GM12865 (cell line): ENCODE measurements around the gene FXN.

ENCODE experiments used
- DNase-seq: peaks from one replicate; pipeline ENCODE4 v3.0.0; 2010; ENCODE audit warnings: low read depth
- H3K4me3 ChIP-seq: 2 replicates; pipeline ENCODE4 v1.5.1; 2011; ENCODE audit warnings: mild to moderate bottlenecking, low read depth, low read length, control low read depth
- TF ChIP-seq, protein P1 (sequence below): IDR thresholded peaks from 2 replicates; pipeline ENCODE4 v1.5.1; 2011; ENCODE audit warnings: low read length, control low read depth, low read depth, inconsistent platforms; ENCODE audit not compliant: insufficient read depth; ENCODE audit errors: missing control alignments

The FXN gene

GRCh38 chr9:69073103-69073502, 37.6 kb downstream of the FXN start:
- TF ChIP-seq, protein P1, sequence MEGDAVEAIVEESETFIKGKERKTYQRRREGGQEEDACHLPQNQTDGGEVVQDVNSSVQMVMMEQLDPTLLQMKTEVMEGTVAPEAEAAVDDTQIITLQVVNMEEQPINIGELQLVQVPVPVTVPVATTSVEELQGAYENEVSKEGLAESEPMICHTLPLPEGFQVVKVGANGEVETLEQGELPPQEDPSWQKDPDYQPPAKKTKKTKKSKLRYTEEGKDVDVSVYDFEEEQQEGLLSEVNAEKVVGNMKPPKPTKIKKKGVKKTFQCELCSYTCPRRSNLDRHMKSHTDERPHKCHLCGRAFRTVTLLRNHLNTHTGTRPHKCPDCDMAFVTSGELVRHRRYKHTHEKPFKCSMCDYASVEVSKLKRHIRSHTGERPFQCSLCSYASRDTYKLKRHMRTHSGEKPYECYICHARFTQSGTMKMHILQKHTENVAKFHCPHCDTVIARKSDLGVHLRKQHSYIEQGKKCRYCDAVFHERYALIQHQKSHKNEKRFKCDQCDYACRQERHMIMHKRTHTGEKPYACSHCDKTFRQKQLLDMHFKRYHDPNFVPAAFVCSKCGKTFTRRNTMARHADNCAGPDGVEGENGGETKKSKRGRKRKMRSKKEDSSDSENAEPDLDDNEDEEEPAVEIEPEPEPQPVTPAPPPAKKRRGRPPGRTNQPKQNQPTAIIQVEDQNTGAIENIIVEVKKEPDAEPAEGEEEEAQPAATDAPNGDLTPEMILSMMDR: no peak
- DNase-seq: no peak
- H3K4me3 ChIP-seq: no peak overlapping the region

DNA sequence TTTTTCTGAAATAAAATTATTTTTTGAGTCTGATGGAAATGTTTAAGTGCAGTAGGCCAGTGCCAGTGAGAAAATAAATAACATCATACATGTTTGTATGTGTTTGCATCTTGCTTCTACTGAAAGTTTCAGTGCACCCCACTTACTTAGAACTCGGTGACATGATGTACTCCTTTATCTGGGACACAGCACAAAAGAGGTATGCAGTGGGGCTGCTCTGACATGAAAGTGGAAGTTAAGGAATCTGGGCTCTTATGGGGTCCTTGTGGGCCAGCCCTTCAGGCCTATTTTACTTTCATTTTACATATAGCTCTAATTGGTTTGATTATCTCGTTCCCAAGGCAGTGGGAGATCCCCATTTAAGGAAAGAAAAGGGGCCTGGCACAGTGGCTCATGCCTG, 39.2 kb downstream of the FXN start:
- TF ChIP-seq, protein P1: no peak
- no peak overlapping the region for H3K4me3 ChIP-seq
- DNase-seq: no peak

DNA sequence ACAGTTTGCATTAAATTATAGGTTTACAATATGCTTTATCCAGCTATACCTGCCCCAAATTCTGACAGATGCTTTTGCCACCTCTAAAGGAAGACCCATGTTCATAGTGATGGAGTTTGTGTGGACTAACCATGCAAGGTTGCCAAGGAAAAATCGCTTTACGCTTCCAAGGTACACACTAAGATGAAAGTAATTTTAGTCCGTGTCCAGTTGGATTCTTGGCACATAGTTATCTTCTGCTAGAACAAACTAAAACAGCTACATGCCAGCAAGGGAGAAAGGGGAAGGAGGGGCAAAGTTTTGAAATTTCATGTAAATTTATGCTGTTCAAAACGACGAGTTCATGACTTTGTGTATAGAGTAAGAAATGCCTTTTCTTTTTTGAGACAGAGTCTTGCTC, 41.0 kb downstream of the FXN start:
- DNase-seq: no peak
- H3K4me3 ChIP-seq: no peak overlapping the region
- TF ChIP-seq, protein P1: no peak

- TF ChIP-seq, protein P1: no peak
- H3K4me3 ChIP-seq: no peak overlapping the region
- DNase-seq: no peak
These were observed 42.5 kb downstream of the FXN start for GRCh38 chr9:69078069-69078468.

GRCh38 chr9:69078581-69078980, 43.0 kb downstream of the FXN start:
- no peak for DNase-seq
- TF ChIP-seq, protein P1: no peak
- no peak overlapping the region for H3K4me3 ChIP-seq

DNA sequence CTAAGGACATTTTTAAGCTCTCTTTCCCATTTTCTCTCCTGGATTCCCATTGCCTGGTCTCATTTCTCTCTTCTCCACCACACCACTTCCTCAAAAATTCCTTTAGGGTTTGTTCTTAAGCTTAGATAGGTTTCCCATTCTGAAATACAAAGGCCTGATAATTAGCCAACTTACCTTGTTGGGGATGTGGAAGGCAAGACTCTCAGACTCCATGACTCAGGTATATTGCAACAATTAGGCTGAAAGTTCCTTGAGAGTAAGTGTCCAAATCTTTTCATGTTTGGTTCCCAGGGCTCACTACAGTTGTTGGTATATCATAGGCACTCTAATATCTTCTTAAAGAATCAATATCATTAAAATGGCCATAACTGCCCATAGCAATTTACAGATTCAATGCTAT, 43.6 kb downstream of the FXN start:
- TF ChIP-seq, protein P1: no peak
- no peak for DNase-seq
- no peak overlapping the region for H3K4me3 ChIP-seq

DNA sequence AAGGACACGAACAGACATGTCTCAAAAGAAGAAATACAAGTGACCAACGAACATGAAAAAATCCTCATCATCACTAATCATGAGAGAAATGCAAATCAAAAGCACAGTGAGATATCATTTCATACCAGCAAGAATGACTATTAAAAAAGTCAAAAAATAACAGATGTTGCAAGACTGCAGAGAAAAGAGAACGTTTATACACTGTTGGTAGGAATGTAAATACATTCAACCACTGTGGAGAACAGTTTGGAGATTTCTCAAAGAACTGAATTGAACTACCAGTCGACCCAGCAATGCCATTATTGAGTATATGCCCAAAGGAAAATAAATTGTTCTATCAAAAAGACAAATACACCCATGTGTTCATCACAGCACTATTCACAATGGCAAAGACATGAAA, 45.7 kb downstream of the FXN start:
- H3K4me3 ChIP-seq: no peak overlapping the region
- TF ChIP-seq, protein P1: no peak
- no peak for DNase-seq
